Parathyroid adenoma (tissue), 2 donors: ENCODE measurements around the gene ACTL6B.

ENCODE experiments used
- H2AFZ ChIP-seq: fragments of 300-600 bp; sonication (generic); one replicate; pipeline ENCODE4 v1.7.0; 2017; ENCODE audit warnings: antibody characterized with exemption, mild to moderate bottlenecking
- H3K27ac ChIP-seq: fragments of 300-600 bp; sonication (generic); one replicate; pipeline ENCODE4 v1.7.0; 2017
- H3K27me3 ChIP-seq: fragments of 300-600 bp; sonication (generic); one replicate; pipeline ENCODE4 v1.7.0; 2017; ENCODE audit warnings: low read length; ENCODE audit not compliant: control insufficient read depth, insufficient read depth
- H3K36me3 ChIP-seq: fragments of 300-600 bp; sonication (generic); one replicate; pipeline ENCODE4 v1.7.0; 2017; ENCODE audit warnings: low read length; ENCODE audit not compliant: control insufficient read depth, insufficient read depth
- H3K4me1 ChIP-seq: fragments of 300-600 bp; sonication (generic); one replicate; pipeline ENCODE4 v1.7.0; 2017; ENCODE audit warnings: control low read depth
- H3K4me2 ChIP-seq: fragments of 300-600 bp; sonication (generic); one replicate; pipeline ENCODE4 v1.7.0; 2017; ENCODE audit warnings: low read length
- H3K4me3 ChIP-seq: fragments of 300-600 bp; sonication (generic); one replicate; pipeline ENCODE4 v1.7.0; 2017; ENCODE audit warnings: low read depth, low read length
- H3K79me2 ChIP-seq: fragments of 300-600 bp; sonication (generic); one replicate; pipeline ENCODE4 v1.7.0; 2017; ENCODE audit warnings: control low read depth
- H3K9ac ChIP-seq: fragments of 300-600 bp; sonication (generic); one replicate; pipeline ENCODE4 v1.7.0; 2017; ENCODE audit warnings: mild to moderate bottlenecking
- H3K9me3 ChIP-seq: fragments of 300-600 bp; sonication (generic); one replicate; pipeline ENCODE4 v1.7.0; 2017; ENCODE audit warnings: low read length; ENCODE audit not compliant: control insufficient read depth
- TF ChIP-seq, protein P1 (sequence below): fragments of 300-600 bp; sonication (generic); IDR thresholded peaks from one replicate; pipeline ENCODE4 v1.7.0; 2017; ENCODE audit warnings: antibody characterized with exemption, mild to moderate bottlenecking
- donor health status: primary hyperparathyroidism.

ACTL6B gene

DNA sequence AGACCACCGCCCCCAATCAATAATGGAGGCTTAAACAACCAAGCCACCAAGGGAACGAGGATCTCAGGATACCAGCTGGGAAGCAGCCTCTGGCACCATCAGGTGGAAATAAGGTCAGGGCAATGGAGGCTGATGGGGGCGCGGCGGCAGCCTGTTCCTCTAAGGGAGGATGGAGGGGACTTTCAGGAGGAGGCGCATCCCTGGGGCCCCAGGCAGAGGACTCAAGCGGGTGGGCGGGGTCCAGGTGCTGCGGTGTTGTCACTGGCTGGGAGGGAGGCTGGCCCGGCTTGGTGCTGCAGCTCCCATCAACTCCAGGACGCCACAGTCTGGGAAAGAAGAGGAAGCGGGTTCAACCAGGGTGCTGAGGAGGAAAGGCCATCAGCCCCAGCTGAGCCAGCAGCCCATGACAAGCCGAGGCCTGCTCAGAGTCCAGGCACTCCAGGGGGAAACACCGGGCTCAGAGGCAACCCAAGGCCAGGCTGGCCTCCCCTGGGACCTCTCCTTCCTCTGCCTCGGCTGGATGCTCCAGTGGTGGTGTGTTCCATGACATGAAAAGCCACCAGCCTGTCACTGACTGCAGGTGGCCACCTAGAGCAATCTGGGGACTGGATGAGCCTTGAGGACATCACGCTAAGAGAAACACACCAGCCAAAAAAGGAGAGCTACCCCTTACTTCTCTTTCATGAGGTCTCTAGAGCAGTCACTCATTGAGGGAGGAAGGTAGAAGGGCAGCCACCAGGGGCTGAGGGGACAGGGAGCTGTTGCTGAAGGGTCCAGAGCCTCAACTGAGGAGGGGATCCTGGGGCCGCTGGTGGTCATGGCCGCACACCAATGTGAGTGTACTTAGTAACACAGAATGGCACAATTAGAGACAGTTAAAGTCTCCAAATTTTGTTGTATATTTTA is 33.2 kb upstream of the ACTL6B start:
- H3K27ac ChIP-seq, result no peak overlapping the region
- H2AFZ ChIP-seq, result no peak overlapping the region
- peaks cover 21% of the 10 kb centered on the region for H3K4me1 ChIP-seq
- no peaks in the 10 kb centered on the region for H3K36me3 ChIP-seq
- H3K9me3 ChIP-seq, result no peaks in the 10 kb centered on the region
- no peak overlapping the region for H3K4me3 ChIP-seq
- TF ChIP-seq, protein P1, sequence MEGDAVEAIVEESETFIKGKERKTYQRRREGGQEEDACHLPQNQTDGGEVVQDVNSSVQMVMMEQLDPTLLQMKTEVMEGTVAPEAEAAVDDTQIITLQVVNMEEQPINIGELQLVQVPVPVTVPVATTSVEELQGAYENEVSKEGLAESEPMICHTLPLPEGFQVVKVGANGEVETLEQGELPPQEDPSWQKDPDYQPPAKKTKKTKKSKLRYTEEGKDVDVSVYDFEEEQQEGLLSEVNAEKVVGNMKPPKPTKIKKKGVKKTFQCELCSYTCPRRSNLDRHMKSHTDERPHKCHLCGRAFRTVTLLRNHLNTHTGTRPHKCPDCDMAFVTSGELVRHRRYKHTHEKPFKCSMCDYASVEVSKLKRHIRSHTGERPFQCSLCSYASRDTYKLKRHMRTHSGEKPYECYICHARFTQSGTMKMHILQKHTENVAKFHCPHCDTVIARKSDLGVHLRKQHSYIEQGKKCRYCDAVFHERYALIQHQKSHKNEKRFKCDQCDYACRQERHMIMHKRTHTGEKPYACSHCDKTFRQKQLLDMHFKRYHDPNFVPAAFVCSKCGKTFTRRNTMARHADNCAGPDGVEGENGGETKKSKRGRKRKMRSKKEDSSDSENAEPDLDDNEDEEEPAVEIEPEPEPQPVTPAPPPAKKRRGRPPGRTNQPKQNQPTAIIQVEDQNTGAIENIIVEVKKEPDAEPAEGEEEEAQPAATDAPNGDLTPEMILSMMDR, result no peak
- no peaks in the 10 kb centered on the region for H3K27me3 ChIP-seq
- peaks cover 36% of the 10 kb centered on the region for H3K79me2 ChIP-seq
- no peak overlapping the region for H3K4me2 ChIP-seq
- no peak overlapping the region for H3K9ac ChIP-seq

DNA sequence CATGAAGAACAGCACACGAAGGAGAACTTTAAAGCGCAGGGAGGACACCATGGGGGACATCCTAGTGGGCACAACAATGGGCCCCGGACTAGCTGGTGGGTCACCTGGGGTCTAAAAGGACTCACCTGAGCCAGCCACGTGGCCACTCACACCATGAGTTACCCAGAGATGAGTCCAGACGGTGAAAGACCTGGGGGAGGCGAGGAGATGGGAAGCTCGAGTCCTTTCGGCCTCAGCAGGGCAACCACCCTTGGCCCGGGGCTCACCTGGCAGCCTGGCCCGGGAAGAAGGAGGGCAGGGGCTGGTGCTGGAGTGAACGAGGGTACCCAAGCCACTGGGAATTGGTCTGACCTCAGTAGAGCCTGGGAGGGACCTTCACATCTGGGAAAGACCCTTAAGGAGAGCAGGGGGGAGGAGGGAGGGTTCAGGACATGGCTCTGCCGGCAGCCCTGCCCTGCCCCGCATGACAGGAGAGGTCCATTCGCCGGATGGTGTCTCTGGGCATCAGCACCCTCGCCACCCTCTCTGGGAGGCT is 32.1 kb upstream of the ACTL6B start:
- Histone ChIP-seq H3K9me3 (no peaks in the 10 kb centered on the region), H3K4me1 (peaks cover 21% of the 10 kb centered on the region), H2AFZ (no peak overlapping the region), H3K79me2 (peaks cover 36% of the 10 kb centered on the region), H3K4me2 (no peak overlapping the region), H3K4me3 (no peak overlapping the region), H3K27ac (no peak overlapping the region), H3K9ac (no peak overlapping the region), H3K36me3 (no peaks in the 10 kb centered on the region), H3K27me3 (no peaks in the 10 kb centered on the region)
- TF ChIP-seq, protein P1, result no peak

DNA sequence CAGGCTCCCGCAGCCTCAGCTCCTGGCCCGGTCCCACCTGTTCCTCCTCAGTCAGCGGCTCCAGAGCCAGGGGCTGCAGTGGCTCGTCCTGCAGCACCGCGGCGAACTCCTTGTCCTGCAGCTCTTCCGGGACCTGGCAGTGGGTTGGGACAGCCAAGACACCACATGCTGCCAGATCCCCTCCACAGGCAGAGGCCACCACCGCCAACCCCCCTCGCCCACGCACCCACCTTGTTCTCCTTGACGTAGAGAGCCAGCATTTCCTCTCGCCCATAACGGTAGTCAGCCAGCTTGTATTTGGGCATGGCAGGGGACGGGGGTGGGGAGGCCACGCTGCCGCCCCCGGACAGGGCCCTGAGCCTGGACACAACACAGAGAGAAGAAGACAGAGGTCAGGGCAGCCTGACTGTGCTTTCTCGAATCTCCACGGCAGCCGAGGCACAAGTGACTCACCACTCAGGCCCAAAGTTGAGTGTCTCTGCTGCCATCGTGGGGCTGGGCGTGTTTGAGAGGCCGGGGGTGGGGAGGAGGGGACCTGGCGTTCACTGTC is 31.6 kb upstream of the ACTL6B start:
- Histone ChIP-seq H3K4me1 (peaks cover 16% of the 10 kb centered on the region), H3K27me3 (no peaks in the 10 kb centered on the region), H3K4me3 (no peak overlapping the region), H2AFZ (no peak overlapping the region), H3K79me2 (peaks cover 36% of the 10 kb centered on the region), H3K27ac (no peak overlapping the region), H3K4me2 (no peak overlapping the region), H3K9me3 (no peaks in the 10 kb centered on the region), H3K9ac (no peak overlapping the region), H3K36me3 (no peaks in the 10 kb centered on the region)
- TF ChIP-seq, protein P1, result no peak

DNA sequence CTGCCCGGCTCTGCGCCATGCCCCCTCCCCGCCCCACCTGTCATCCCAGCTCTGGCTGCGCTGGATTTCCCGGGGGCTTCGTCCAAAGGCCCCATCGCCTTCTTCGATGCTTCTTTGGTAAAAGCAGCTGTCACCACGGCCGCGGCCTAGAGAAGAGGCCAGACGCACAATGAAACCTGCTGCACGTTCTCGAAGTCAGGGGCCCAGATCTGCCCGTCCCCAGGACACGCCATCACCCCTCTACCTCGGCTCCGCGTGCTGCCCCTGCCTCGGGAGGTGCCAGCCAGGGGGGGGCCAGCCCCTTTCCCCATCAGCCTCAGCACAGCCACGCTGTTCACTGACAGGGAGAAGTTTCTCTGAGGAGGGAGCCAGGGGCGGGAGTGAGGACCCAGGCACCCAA is 31.0 kb upstream of the ACTL6B start:
- TF ChIP-seq, protein P1, result no peak
- Histone ChIP-seq H3K36me3 (no peaks in the 10 kb centered on the region), H3K27ac (no peak overlapping the region), H3K9ac (no peak overlapping the region), H2AFZ (no peak overlapping the region), H3K27me3 (no peaks in the 10 kb centered on the region), H3K4me3 (no peak overlapping the region), H3K9me3 (no peaks in the 10 kb centered on the region), H3K4me1 (peaks cover 10% of the 10 kb centered on the region), H3K79me2 (peaks cover 34% of the 10 kb centered on the region), H3K4me2 (no peak overlapping the region)
